Astrocyte of the cerebellum (primary cell): Measurements from ENCODE around the gene CCNE1.
"Not testable (repeated sequence)": the region's sequence is repeated elsewhere in the genome, so short reads cannot be mapped to it uniquely, and the experiment has no call there.

Source experiments
- DNase-seq: peaks from one replicate; pipeline ENCODE4 v3.0.0-alpha.2; 2011; ENCODE audit warnings: low read depth
- H3K4me3 ChIP-seq: 2 replicates; pipeline ENCODE4 v1.5.1; 2011; ENCODE audit warnings: mild to moderate bottlenecking, low read depth, low read length, moderate library complexity
- CTCF ChIP-seq: IDR thresholded peaks from 2 replicates; pipeline ENCODE4 v1.5.1; 2012; ENCODE audit warnings: low read length, low read depth, moderate library complexity, mild to moderate bottlenecking; ENCODE audit errors: missing control alignments
- in situ Hi-C: cut with HindIII; loops from 2 replicates; pipeline ENCODE4 v1.10.0; 2017; ENCODE audit warnings: low sequenced_read_pairs

The CCNE1 gene

GRCh38 chr19:29785955-29786589, 25.7 kb upstream of the CCNE1 start:
- in situ Hi-C loops = no loop called here
- TF ChIP-seq CTCF = no peak
- DNase-seq = no peak
- H3K4me3 ChIP-seq = no peak overlapping the region

GRCh38 chr19:29787281-29787680, 24.5 kb upstream of the CCNE1 start:
- no peak for TF ChIP-seq CTCF
- H3K4me3 ChIP-seq = no peak overlapping the region
- in situ Hi-C loops = no loop called here
- DNase-seq = no peak

GRCh38 chr19:29789007-29789406, 22.8 kb upstream of the CCNE1 start:
- in situ Hi-C loops = no loop called here
- no peak for TF ChIP-seq CTCF
- no peak for DNase-seq

GRCh38 chr19:29793116-29793727, 18.6 kb upstream of the CCNE1 start:
- in situ Hi-C loops = no loop called here
- H3K4me3 ChIP-seq = no peak overlapping the region
- DNase-seq = no peak
- no peak for TF ChIP-seq CTCF

More at GRCh38 chr19:29789007-29789406, 22.8 kb upstream of the CCNE1 start:
- H3K4me3 ChIP-seq = no peak overlapping the region

- H3K4me3 ChIP-seq, in situ Hi-C loops, DNase-seq: not testable (repeated sequence)
These were observed 17.3 kb upstream of the CCNE1 start for GRCh38 chr19:29794490-29794889.

- in situ Hi-C loops = no loop called here
These were observed 16.2 kb upstream of the CCNE1 start for GRCh38 chr19:29795461-29796172.

More at GRCh38 chr19:29795461-29796172, 16.2 kb upstream of the CCNE1 start:
- no peak overlapping the region for H3K4me3 ChIP-seq
- TF ChIP-seq CTCF = no peak
- DNase-seq = no peak
